ENCODE results near the gene NXN. TPM values are rescaled to one million over a fixed set of nuclear protein-coding genes. Genes with fewer than 3 reads are reported as not detected.
"Not testable (repeated sequence)": the region's sequence is repeated elsewhere in the genome, so short reads cannot be mapped to it uniquely, and the experiment has no call there.

Gene NXN
- total RNA-seq, 6 experiments from 2014 or later: 81.7 to 93.8 (median 92.2) TPM

DNA sequence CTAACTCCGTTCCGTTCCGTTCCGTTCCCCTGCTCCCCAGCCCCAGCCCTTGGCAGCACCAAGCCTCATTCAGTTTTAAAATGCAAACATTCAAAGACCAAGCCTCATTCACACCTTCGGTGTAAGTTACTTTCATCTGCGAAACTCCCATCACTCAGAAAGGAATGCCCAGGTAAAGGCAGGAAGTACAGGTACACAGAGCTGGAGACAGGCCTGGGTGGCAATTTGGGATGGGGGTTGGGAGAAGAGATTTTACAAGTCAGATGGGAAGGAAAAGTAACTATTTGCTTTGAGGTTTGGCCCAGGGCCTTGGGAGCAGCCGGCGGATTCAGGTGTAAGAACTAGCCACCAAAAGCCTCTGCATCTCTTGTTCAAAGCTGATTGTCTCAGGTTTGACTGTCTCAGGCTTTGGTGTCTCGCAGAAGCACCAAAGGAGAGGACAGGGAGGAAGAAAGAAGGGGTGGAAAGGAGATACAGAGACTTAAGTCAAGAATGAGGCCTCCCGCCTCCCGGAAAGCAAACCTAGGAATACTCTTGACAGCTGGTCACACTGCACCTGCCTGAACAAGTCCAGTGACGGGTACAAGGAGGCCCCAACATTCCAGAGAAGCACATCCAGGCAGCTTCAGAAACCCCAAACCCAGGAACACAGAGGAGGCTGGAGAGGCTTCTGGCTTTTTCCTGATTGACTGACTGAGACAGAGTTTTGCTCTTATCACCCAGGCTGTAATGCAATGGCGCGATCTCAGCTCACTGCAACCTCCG, 54.7 kb downstream of the NXN start:
- Mint-ChIP-seq H3K4me1 (ENCODE audit: low read depth) (peaks cover 55% of the 10 kb centered on the region), H3K27ac (no peak overlapping the region; the same call in 1 of the 2 replicates), H3K27me3 (ENCODE audit: insufficient read depth) (peaks cover 5% of the 10 kb centered on the region), H3K4me3 (no peak overlapping the region; the same call in 1 of the 2 replicates), H3K9me3 (no peaks in the 10 kb centered on the region; the same call in 1 of the 2 replicates), H3K36me3 (ENCODE audit: low read depth) (peaks cover 51% of the 10 kb centered on the region)
- TF ChIP-seq, protein P1, sequence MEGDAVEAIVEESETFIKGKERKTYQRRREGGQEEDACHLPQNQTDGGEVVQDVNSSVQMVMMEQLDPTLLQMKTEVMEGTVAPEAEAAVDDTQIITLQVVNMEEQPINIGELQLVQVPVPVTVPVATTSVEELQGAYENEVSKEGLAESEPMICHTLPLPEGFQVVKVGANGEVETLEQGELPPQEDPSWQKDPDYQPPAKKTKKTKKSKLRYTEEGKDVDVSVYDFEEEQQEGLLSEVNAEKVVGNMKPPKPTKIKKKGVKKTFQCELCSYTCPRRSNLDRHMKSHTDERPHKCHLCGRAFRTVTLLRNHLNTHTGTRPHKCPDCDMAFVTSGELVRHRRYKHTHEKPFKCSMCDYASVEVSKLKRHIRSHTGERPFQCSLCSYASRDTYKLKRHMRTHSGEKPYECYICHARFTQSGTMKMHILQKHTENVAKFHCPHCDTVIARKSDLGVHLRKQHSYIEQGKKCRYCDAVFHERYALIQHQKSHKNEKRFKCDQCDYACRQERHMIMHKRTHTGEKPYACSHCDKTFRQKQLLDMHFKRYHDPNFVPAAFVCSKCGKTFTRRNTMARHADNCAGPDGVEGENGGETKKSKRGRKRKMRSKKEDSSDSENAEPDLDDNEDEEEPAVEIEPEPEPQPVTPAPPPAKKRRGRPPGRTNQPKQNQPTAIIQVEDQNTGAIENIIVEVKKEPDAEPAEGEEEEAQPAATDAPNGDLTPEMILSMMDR (IDR thresholded peaks at IDR 0.05): no peak
- DNase-seq: no peak

DNA sequence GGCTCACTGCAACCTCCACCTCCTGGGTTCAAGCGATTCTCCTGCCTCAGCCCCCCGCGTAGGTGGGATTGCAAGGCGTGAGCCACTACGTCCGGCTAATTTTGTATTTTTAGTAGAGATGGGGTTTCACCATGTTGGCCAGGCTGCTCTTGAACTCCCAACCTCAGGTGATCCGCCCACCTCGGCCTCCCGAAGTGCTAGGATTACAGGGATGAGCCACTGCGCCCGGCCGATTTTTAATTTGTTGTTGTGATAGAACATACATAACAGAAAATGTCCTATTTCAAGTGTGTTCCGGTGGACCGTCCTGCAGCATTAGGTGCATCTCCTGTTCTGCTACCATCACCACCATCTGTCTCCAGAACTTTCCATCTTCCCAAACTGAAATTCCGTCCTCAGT, 55.3 kb downstream of the NXN start:
- H3K27ac Mint-ChIP-seq; H3K27me3 Mint-ChIP-seq (ENCODE audit: insufficient read depth): not testable (repeated sequence)
- H3K36me3 Mint-ChIP-seq (ENCODE audit: low read depth): peaks cover 53% of the 10 kb centered on the region

DNA sequence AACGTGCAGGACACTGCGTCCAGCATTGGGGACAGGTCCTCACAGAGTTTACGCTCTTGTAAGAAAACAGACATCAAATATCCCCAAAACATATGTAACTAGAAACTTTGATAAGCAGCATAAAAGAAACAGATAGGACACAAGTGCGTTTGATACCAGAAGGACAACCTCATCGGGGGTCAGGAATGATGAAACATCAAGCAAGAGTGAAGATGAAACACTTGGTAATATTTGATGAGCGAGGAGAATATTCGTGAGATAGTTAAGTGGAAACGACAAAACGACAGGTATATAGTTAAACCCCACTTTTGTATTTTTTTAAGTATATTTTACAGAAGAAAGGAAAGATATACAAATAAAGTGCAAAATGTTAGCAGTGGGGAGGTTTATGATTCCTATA, 55.9 kb downstream of the NXN start:
- no peak for DNase-seq
- Mint-ChIP-seq H3K27ac (no peak overlapping the region), H3K36me3 (ENCODE audit: low read depth) (peaks cover 54% of the 10 kb centered on the region), H3K9me3 (no peaks in the 10 kb centered on the region; the same call in 1 of the 2 replicates), H3K27me3 (ENCODE audit: insufficient read depth) (peaks cover 5% of the 10 kb centered on the region; the same call in 1 of the 2 replicates), H3K4me1 (ENCODE audit: low read depth) (peaks cover 42% of the 10 kb centered on the region), H3K4me3 (no peak overlapping the region)
- TF ChIP-seq, protein P1 (IDR thresholded peaks at IDR 0.05): no peak

More for the DNA sequence above, 55.3 kb downstream of the NXN start:
- peaks cover 49% of the 10 kb centered on the region for H3K4me1 Mint-ChIP-seq (ENCODE audit: low read depth)
- H3K9me3 Mint-ChIP-seq, DNase-seq, H3K4me3 Mint-ChIP-seq: not testable (repeated sequence)

DNA sequence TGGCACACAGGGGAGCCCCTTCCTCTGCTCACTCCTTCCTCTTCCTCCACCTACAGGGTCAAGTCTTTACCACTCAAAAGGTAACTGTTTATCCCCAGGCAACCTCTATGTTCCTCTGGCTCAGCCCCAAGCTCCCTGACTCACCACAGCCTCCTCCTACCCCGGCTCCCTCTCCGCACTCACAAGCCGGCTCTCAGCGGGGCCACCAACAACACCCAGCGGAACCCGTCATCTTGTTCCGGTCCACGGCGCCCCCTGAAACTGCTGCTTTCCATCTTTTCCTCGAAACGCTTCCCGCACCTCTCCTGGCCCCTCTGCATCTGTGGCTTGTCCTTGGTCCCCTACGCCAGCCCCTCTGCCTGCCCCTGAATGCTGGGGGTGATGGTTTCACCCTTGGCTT, 58.4 kb downstream of the NXN start:
- Mint-ChIP-seq H3K4me3 (no peak overlapping the region), H3K4me1 (ENCODE audit: low read depth) (peaks cover 37% of the 10 kb centered on the region), H3K27me3 (ENCODE audit: insufficient read depth) (peaks cover 8% of the 10 kb centered on the region), H3K9me3 (peaks cover 6% of the 10 kb centered on the region), H3K36me3 (ENCODE audit: low read depth) (peaks cover 66% of the 10 kb centered on the region), H3K27ac (no peak overlapping the region)
- DNase-seq: no peak
- TF ChIP-seq, protein P1 (IDR thresholded peaks at IDR 0.05): no peak

DNA sequence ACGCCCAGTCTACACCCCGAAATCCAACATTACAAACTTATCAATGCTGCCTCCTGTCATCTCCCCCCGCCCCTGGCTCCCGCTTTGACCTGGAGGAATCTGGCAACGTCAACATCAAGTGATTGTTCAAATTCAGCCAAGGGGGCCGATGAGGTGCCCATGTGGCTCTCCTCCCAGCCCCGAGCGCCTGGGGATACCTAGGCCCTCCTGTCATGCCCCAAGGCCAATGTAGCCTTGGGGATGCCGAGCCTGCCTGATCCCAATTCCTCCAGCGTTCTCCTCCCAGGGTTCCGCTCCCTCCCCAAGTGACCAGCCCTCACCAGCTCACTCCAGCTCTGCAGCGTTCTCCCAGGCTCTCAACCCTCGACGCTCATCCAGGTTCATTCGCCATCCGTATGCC, 59.4 kb downstream of the NXN start:
- Mint-ChIP-seq H3K27ac (no peak overlapping the region), H3K4me3 (no peak overlapping the region; the same call in 1 of the 2 replicates), H3K9me3 (peaks cover 6% of the 10 kb centered on the region), H3K4me1 (ENCODE audit: low read depth) (peaks cover 39% of the 10 kb centered on the region), H3K27me3 (ENCODE audit: insufficient read depth) (peaks cover 8% of the 10 kb centered on the region), H3K36me3 (ENCODE audit: low read depth) (peaks cover 68% of the 10 kb centered on the region)
- DNase-seq: no peak
- TF ChIP-seq, protein P1 (IDR thresholded peaks at IDR 0.05): no peak
